GM10248 (cell line): ENCODE results near the gene PPP2R5E.
A peak's percentile ranks its signal among the peaks of the same experiment; 100 is the strongest.

Experiments
- CTCF ChIA-PET: fragments of 300-600 bp; sonication (Branson Sonifier 250); formaldehyde crosslinking; extraction: SDS; loops from one replicate; lab custom pipeline; 2021; ENCODE audit warnings: antibody characterized with exemption; lab: Yijun Ruan, JAX
- POLR2A ChIA-PET: fragments of 350-650 bp; sonication (Branson Sonifier 250); formaldehyde crosslinking; extraction: SDS; loops from one replicate; lab custom pipeline; 2020; ENCODE audit warnings: antibody characterized with exemption; lab: Yijun Ruan, JAX
- DNase-seq: peaks from one replicate; pipeline ENCODE4 v3.0.0; 2012; ENCODE audit errors: extremely low spot score
- CTCF ChIP-seq: IDR thresholded peaks from 2 replicates; pipeline ENCODE4 v1.5.1; 2012; ENCODE audit warnings: mild to moderate bottlenecking, low read depth; ENCODE audit errors: extremely low read depth, missing control alignments, control extremely low read depth

PPP2R5E gene

GRCh38 chr14:63512861-63513260 is 30.3 kb downstream of the PPP2R5E start:
- no peak for TF ChIP-seq CTCF
- CTCF ChIA-PET = interaction anchor here (0.8 to 2.4 kb wide), 5 partner anchors 8 to 17 kb away, joined by 3 to 9 read pairs (median 3); no protein-coding TSS in a partner anchor
- DNase-seq = peak; percentile 28
- POLR2A ChIA-PET = no interaction called here

- ChIA-PET POLR2A (no interaction called here), CTCF (interaction anchor here (1.0 to 2.4 kb wide), 5 partner anchors 10 to 793 kb away, joined by 3 to 9 read pairs (median 3); no protein-coding TSS in a partner anchor)
- no peak for TF ChIP-seq CTCF
Observed at GRCh38 chr14:63510538-63510937, 32.6 kb downstream of the PPP2R5E start.

GRCh38 chr14:63508033-63508432 is 35.1 kb downstream of the PPP2R5E start:
- ChIA-PET POLR2A (no interaction called here), CTCF (interaction anchor here (1.1 kb wide), 1 partner anchor 15 kb away, joined by 4 read pairs; no protein-coding TSS in a partner anchor)
- no peak for DNase-seq
- TF ChIP-seq CTCF = no peak

More at GRCh38 chr14:63510538-63510937, 32.6 kb downstream of the PPP2R5E start:
- peak; percentile 33 for DNase-seq

- TF ChIP-seq CTCF = no peak
- DNase-seq = no peak
- POLR2A ChIA-PET = no interaction called here
- CTCF ChIA-PET = interaction anchor here (1.3 kb wide), 1 partner anchor 11 kb away, joined by 4 read pairs; no protein-coding TSS in a partner anchor
Observed at GRCh38 chr14:63504648-63505047, 38.5 kb downstream of the PPP2R5E start.

GRCh38 chr14:63501429-63501828 is 41.7 kb downstream of the PPP2R5E start:
- DNase-seq = no peak
- ChIA-PET CTCF (interaction anchor here (0.9 to 1.8 kb wide), 2 partner anchors 8 to 10 kb away, joined by 4 to 5 read pairs; no protein-coding TSS in a partner anchor), POLR2A (interaction anchor here (0.9 kb wide), 1 partner anchor 8 kb away, joined by 3 read pairs; no protein-coding TSS in a partner anchor)
- TF ChIP-seq CTCF = no peak

- no peak for DNase-seq
- ChIA-PET CTCF (interaction anchor here (1.7 to 2.3 kb wide), 2 partner anchors 12 to 13 kb away, joined by 3 to 5 read pairs; no protein-coding TSS in a partner anchor), POLR2A (no interaction called here)
- no peak for TF ChIP-seq CTCF
Observed at GRCh38 chr14:63499701-63500250, 43.4 kb downstream of the PPP2R5E start.
